AG04449 (cell line): ENCODE results near the gene SYT6.

Experiments
- CTCF ChIA-PET: fragments of 350-600 bp; formaldehyde crosslinking; extraction: SDS; loops from one replicate; lab custom pipeline; 2021; ENCODE audit warnings: antibody characterized with exemption; lab: Yijun Ruan, JAX
- POLR2A ChIA-PET: fragments of 400-600, 350-600 bp; formaldehyde crosslinking; extraction: SDS; loops from one replicate; lab custom pipeline; 2020; ENCODE audit warnings: antibody characterized with exemption, inconsistent platforms; lab: Yijun Ruan, JAX
- DNase-seq: peaks from one replicate; pipeline ENCODE4 v3.0.0-alpha.2; 2010; ENCODE audit warnings: low read depth, low spot score
- H3K4me3 ChIP-seq: 2 replicates; pipeline ENCODE4 v1.5.1; 2011; ENCODE audit warnings: low read depth, mild to moderate bottlenecking, control low read depth, low read length
- TF ChIP-seq, protein P1 (sequence below): IDR thresholded peaks from one replicate; pipeline ENCODE4 v1.5.1; 2011; ENCODE audit warnings: mild to moderate bottlenecking, moderate library complexity, low read length, control low read depth, inconsistent platforms; ENCODE audit not compliant: insufficient read depth; ENCODE audit errors: missing control alignments

SYT6 gene

DNA sequence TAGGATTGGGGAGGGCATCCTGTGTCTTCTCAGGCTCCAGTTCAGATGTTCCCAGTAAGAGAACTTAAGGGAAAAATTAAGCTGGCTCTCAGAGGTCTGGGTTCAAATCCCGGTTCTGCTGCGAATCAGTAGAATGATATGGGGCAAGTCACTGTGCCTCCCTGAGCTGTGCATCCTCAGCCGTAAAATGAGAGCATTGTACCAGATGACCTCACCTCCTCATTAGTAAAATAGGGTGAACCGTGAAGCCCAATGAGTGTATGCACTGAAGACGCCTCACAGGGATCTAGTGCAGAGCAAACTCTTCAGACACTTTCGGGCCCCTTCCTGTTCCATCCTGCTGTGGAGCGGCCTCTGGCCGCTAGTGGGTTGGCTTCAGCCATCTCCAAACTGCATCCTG, 36.0 kb downstream of the SYT6 start:
- ChIA-PET CTCF (no interaction called here), POLR2A (no interaction called here)
- no peak for DNase-seq
- TF ChIP-seq, protein P1, sequence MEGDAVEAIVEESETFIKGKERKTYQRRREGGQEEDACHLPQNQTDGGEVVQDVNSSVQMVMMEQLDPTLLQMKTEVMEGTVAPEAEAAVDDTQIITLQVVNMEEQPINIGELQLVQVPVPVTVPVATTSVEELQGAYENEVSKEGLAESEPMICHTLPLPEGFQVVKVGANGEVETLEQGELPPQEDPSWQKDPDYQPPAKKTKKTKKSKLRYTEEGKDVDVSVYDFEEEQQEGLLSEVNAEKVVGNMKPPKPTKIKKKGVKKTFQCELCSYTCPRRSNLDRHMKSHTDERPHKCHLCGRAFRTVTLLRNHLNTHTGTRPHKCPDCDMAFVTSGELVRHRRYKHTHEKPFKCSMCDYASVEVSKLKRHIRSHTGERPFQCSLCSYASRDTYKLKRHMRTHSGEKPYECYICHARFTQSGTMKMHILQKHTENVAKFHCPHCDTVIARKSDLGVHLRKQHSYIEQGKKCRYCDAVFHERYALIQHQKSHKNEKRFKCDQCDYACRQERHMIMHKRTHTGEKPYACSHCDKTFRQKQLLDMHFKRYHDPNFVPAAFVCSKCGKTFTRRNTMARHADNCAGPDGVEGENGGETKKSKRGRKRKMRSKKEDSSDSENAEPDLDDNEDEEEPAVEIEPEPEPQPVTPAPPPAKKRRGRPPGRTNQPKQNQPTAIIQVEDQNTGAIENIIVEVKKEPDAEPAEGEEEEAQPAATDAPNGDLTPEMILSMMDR = no peak
- H3K4me3 ChIP-seq = no peak overlapping the region

- CTCF ChIA-PET = no interaction called here
- POLR2A ChIA-PET = no interaction called here
Measured at GRCh38 chr1:114116086-114116485, 37.6 kb downstream of the SYT6 start.

GRCh38 chr1:114114185-114115094, 39.2 kb downstream of the SYT6 start:
- no peak for DNase-seq
- CTCF ChIA-PET = no interaction called here

More at GRCh38 chr1:114116086-114116485, 37.6 kb downstream of the SYT6 start:
- no peak overlapping the region for H3K4me3 ChIP-seq
- no peak for DNase-seq
- TF ChIP-seq, protein P1 = no peak

GRCh38 chr1:114113411-114114184, 40.1 kb downstream of the SYT6 start:
- TF ChIP-seq, protein P1 = no peak
- H3K4me3 ChIP-seq = no peak overlapping the region
- no peak for DNase-seq
- ChIA-PET CTCF (no interaction called here), POLR2A (no interaction called here)

More at GRCh38 chr1:114114185-114115094, 39.2 kb downstream of the SYT6 start:
- TF ChIP-seq, protein P1 = no peak
- no peak overlapping the region for H3K4me3 ChIP-seq
- POLR2A ChIA-PET = no interaction called here

- TF ChIP-seq, protein P1 = no peak
- DNase-seq = no peak
- ChIA-PET CTCF (no interaction called here), POLR2A (no interaction called here)
- H3K4me3 ChIP-seq = no peak overlapping the region
Measured at GRCh38 chr1:114112775-114113174, 40.9 kb downstream of the SYT6 start.
